GM18861 (cell line): ENCODE data around the gene OR51E1.
A peak's percentile ranks its signal among the peaks of the same experiment; 100 is the strongest.

Experiments
- ATAC-seq: cut with Tn5 transposase; IDR thresholded peaks from one replicate; pipeline ENCODE4 v1.9.1; 2021; ENCODE audit not compliant: unreplicated experiment

Gene OR51E1, protein sequence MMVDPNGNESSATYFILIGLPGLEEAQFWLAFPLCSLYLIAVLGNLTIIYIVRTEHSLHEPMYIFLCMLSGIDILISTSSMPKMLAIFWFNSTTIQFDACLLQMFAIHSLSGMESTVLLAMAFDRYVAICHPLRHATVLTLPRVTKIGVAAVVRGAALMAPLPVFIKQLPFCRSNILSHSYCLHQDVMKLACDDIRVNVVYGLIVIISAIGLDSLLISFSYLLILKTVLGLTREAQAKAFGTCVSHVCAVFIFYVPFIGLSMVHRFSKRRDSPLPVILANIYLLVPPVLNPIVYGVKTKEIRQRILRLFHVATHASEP

DNA sequence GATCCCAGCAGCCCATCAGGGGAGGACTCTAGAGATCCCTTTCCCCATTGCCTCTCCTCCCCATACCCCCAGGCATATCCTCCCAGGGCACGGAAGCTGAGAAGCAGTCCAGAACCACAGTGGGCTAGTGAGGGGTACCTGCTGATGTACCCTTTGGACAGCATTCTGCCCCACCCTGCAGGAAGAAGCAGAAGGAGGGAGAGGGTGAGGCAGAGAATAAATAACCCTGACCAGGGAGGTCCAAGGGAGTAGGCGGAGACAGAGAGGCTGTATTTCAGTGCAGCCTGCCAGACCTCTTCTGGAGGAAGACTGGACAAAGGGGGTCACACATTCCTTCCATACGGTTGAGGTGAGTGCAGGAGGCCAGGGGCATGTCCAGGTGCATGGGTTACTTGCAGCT is at the start of gene OR51E1:
OR51E1 (plus strand) TSS at position 301 of the 400 bp plus-strand sequence. CDS start 8,545 bp downstream, outside the sequence.
- ATAC-seq = no peak

- ATAC-seq = no peak
These were observed 38.7 kb upstream of the OR51E1 start for GRCh38 chr11:4605057-4605456.

- ATAC-seq = no peak
These were observed 37.4 kb upstream of the OR51E1 start for GRCh38 chr11:4606231-4607015.

GRCh38 chr11:4607096-4607495 is 36.7 kb upstream of the OR51E1 start:
- no peak for ATAC-seq

DNA sequence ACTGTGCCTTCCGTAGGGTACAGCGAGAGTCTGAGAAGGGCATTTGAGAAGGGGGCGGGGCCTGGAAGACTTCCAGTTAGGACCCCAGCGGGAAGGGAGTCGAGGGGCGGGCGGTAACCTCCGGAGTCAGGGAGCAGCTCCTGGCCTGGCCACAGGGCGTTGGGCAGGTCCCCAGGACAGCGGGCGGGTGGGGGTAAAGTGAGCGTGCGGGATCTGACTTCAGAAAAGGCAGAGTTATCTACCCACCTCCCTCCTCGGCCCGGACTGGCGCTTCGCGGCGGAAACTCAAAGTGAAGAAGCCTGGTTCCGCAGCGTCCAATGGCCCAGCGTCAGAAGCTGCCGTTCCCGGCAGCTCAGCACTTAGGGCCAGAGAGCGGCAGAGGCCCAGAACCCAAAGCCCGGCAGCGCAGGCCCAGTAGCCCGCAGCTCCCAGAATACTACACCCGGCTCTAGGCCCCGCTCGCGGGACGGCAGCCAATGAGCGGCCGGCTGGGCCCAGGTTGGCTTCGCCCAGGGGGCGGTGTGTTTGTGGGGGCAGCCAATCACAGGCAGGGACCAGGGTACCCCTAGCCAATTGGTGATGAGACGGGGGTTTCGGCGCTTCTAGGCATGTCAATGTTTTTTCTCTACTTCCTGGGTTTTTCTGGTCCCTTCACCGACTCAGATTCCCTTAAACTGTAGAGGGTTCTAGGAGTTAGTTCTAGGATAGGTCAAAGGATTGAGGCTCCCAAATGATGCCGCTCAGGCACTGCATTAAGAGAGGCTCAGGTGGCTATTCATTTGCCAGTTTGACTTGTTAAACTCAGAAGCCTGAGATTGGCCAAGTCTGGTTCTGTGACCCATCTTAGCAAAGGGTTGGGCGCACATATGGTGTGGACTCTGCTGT is 35.8 kb upstream of the OR51E1 start, which contains the start of gene TRIM68:
TRIM68 (minus strand) TSS at position 451 of the 886 bp plus-strand sequence. CDS start 2,727 bp downstream, outside the sequence.
- peak; percentile 99 for ATAC-seq

DNA sequence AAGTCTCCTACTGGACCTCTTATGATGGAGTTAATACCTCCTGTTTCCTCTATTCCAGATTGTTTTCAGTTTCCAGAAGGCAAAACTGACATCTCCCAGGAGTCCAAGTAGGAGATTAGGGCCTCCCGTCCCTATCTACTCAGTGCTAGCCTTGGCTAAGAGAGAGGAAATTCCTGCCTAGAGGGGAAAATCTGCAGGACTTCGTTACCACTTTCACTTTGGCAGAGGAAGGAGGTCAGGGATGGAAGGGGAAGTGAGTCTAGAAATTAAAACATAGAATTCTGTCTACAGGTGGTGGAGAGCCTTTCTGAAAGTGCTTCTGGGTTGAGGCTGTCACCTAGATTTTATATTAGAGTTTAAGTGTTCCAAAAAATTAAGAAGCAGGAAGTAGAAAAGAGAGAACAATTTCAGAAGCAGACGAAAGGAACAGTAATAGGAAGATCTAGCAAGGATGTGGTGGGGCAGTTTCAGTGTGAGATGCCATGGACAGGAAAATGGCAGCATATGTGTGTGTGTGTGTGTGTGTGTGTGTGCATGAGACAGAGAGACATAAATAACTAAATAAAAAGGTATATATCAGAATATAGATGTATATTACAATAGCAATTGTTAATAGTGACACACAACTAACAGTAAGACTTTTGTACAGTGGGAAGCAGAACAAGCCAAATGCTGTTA is 33.4 kb upstream of the OR51E1 start:
- ATAC-seq = no peak

DNA sequence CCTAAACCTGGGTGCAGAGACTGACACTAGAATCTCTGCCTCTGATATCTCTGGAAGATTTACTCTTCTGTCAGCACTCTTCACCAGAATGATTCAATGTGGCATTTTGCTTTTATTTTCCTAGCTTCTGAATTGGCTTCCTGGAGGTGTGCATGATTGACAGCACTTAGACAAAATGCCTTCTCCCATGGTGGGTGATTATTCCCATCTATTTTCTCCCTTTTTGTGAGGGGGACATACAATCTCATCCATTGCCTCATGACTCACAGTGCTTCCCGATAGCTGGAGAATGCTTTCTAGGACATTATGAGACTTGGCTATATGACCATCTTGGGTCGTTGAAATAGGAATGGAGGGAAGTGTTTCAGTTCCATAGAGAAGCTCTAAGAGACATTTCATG is 31.8 kb upstream of the OR51E1 start:
- no peak for ATAC-seq

DNA sequence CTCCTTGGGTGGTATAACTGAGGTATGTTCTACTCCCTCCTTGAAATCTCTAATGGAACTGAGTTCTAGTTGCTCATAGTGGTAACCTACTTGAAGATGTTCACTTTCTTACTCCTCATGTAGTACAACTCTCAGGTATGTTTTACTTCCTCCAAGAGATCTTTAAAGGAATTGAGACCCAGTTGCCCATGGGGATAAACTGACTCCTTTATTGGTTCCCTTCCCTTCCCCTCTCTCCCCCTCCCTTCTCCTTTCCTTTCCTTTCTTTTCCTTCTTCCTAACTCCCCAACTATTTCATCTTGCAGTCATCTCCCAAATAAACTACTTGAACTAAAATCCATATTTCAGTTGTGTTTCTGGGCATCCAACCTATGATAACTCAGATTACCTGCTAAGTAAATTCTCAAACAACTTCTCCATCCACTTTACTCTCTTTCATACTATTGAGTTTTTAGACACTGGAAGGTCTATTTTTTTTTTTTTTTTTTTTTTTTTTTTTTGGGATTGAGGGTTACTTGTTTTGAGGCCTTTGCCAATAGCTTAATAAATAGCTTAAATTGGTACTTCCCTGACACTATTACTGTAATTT is 27.8 kb upstream of the OR51E1 start:
- ATAC-seq = no peak

GRCh38 chr11:4619514-4619913 is 24.3 kb upstream of the OR51E1 start:
- no peak for ATAC-seq

DNA sequence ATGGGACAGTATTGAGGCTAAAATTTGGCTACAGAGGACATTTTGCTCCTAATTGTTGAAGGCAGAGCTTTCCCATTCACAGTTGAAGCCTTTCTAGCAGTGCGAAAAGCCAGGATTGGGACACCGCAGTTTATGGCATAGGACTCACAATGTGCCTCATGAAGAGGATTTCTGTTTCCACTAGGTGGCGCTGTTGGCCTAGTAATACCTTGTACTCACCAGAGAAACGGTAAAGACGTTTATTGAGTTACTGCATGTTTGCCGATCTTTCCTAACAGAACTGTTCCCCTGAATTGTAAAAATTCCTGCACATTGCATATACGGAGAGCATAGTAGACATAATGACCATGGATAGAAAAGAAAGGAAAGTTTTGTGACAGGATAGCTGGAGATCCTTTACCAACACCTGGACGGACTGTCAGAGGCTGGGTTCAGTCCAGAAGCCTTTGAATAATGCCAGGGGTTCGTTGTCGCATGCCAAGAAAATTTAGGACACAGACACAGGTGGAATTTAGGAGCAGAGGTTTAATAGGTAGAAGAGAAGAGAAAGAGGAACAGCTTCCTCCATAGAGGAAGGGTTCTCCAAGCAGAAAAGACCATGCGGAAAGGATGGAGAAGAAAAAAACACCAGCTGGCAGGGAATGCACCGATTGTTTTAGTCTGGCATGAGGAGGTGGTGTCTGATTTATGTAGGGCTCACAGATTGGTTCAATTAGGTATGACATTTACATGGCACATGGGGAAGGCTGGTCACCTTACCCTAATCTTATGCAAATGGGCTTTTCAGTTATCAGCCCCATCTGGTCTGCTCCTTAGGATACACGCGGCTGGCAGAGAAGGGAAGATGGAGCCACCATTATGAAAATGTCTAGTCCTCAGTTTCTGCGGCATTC is 17.3 kb upstream of the OR51E1 start:
- no peak for ATAC-seq

- no peak for ATAC-seq
These were observed 7.6 kb upstream of the OR51E1 start for GRCh38 chr11:4636136-4636535.

GRCh38 chr11:4636962-4637661 is 6.7 kb upstream of the OR51E1 start, which contains the start of gene OR51D1:
Gene OR51D1 (plus strand): TSS chr11:4637477. CDS start chr11:4639791, 2,314 bp downstream.
- ATAC-seq = peak; percentile 88

DNA sequence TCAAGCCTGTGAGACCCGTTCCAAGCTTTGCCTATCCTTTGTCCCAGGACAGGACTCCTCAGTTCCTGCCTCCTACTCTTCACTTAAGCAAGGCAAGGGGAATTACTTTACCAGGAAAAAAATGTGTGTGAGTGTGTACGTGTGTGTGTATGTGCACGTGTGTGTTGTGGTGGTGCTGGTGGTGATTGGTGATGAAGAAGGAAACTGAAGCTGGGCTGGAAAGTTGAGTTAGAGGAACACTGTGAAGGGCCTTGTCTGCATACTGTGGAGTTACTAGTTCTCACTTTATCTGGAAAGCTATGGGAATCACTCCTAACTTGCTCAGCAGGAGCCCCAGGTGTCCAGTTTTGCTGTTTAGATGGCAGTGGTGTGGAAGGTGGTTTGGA is 6.1 kb upstream of the OR51E1 start:
- ATAC-seq = no peak

DNA sequence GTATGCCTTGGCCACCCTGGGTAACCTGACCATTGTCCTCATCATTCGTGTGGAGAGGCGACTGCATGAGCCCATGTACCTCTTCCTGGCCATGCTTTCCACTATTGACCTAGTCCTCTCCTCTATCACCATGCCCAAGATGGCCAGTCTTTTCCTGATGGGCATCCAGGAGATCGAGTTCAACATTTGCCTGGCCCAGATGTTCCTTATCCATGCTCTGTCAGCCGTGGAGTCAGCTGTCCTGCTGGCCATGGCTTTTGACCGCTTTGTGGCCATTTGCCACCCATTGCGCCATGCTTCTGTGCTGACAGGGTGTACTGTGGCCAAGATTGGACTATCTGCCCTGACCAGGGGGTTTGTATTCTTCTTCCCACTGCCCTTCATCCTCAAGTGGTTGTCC is 3.9 kb upstream of the OR51E1 start:
- no peak for ATAC-seq

- no peak for ATAC-seq
These were observed 2.3 kb upstream of the OR51E1 start for GRCh38 chr11:4641501-4641900.

DNA sequence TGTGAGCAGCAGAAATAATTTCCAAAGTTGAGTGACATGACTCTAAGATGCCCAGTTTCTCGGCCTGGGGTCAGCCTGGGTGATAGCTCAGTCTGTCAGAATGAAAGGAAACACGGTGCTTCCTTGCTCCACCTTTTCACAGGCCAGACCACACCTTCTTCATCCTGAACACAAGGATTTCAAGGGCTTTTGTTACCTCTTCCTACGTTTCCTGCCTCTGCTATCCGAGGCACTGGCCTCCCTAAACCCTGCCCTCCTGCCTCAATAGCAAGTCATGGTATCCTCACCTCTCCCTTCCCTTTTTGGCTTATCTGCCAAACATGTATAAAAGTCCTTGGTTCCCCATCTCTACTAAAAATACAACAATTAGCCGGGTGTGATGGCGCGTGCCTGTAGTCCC is 1.7 kb upstream of the OR51E1 start:
- ATAC-seq = no peak

DNA sequence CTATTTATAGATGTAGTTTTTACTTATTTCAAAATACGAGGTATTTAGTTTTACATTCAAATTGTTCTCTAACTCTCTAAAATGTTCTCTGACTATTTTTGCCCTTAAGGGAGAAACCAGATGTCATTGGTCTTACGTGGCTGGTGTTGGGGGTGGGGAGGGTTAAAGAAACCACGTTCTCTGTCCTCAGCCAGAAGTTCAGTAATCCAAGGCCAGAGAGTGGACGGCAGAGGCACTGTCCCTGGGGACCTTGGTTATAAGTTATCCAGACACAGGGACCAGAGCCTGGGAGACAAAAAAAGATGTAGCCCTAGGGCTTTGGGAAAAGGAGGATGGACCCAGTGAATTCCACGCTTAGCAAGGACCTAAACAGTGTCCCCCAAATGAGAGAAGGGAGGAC is 706 bp upstream of the OR51E1 start:
- ATAC-seq = no peak

DNA sequence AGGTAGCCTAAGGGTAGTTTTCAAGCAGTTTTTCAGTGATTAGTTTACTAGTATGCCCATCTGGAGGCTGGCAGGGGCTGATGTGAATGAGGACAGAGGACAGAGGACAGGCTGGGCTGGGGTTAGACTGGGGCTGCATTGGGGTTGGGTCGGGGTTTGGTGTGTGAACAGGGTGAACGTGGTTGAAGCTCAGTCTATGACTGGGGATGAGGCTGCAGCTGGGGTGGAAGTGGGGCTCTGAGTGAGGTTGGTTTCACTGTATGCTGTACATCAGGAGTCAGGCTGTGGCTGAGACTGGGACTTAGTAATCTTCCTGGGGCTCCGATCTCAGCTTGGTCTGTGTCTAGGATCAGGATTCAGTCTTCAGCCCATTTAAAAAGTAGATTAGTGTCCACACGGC is 451 bp downstream of the OR51E1 start:
- ATAC-seq = no peak

DNA sequence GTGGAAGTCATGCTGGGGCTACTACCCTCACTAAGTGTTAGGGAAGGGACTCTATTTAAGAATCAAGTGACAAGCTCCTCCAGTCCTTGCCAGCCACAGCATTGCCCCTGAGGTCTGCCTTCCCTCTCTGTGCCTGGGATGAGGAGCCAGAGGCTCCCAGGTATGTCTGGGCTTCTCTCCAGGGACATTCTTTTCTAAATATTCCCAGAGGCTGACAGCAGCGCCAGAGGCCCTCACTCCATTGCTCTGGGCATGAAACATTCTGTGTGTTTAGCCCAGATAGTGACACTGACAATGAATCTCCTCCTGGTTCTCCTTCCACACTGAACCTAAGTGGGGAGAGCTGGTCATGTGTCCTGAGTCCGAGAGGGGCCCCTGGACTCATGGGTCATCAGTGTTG is 2.2 kb downstream of the OR51E1 start:
- ATAC-seq = no peak
